Stimulated activated CD8-positive, alpha-beta memory T cell treated with anti-CD3 and anti-CD28 coated beads, Interleukin-15, amount 100 ng/mL, for 1 hour (primary cell): ENCODE results near the gene LHX4.

Experiments
- DNase-seq: peaks from one replicate; pipeline ENCODE4 v3.0.0-alpha.2; 2020; ENCODE audit warnings: low read depth

Gene LHX4

DNA sequence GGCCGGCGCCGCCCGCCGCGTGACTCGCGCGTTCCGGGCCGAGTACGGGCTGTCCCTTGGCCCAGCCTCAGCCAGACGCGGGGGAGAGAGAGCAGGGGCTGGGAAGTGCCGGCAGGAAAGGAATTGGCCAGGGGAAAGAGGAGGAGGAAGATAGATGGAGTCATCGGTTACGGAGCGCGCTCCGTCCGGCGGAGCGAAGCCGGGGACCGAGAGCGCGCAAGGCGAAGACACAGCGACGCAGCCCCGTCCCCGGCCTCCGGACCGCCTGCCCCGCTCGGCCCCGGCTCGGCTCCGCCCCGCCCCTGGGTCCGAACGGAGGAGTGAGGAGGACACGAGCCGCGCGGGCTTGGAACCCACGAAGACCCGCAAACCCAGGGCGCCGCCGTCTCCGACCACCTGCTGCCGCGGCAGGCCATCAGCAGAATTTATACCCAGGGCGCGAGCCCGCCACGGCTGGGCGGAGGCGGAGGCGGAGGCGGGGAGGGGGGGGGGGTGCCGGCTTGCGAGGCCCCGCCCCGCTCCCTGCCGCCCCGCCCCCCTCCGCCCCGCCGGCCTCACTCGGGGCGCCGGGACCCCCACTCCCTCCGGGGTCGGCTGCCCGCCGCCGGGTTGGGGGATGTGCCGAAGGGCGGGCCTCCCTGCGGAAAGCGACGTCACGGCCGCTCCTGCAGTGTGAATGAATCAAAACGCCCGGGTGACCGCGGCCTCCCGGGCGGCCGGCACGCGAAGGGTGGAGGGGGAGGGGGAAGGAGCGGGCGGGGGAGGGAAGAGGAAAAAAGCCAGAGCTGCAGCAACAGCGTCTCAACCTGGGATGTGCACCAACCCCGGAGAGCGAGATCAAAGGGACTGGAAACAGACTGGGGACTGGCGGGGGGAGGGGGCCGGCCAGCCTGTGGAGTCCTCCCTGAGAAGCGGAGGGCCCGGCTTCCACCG lies at the start of gene LHX4:
Gene LHX4, plus strand, starts transcription at position 782 of the 933 bp plus-strand sequence. CDS start 266 bp downstream, outside the sequence.
- DNase-seq, result no peak

- DNase-seq, result no peak
These were observed 49.0 kb upstream of the LHX4 start for GRCh38 chr1:180181048-180181447.

GRCh38 chr1:180181996-180182642 lies 47.9 kb upstream of the LHX4 start:
- no peak for DNase-seq

DNA sequence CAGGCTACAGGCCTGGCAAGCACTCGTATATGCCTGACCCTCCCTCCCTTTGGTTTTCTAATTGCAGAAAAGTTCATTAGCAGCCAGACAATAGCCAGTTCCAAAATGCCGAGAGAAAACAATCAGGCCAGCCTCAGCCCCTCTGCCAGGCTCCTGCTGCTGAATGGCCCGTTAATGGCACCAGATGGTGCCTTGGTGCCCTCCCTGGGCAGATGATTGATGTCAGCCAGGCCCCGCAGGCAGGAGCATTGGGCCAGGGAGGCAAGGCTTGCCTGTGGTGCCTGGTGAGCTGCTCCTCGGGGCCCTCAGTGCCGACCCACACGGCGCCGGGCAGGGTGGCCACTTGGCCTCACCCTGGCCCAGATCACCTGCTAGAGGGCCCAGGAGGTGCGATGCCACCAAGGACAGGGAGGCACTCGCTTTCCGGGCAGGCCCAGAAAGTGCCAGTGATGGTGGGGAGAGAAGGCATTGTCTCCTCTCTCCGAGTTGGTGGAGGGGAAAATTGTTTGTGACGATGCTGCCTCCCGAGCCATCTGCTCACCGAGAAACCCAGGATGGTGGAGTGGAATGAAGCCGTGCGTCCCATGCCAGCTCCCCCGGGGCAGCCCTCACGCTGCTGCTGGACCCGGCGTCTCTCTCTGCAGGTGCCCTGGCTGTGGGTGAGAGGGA lies 47.3 kb upstream of the LHX4 start:
- DNase-seq, result no peak

DNA sequence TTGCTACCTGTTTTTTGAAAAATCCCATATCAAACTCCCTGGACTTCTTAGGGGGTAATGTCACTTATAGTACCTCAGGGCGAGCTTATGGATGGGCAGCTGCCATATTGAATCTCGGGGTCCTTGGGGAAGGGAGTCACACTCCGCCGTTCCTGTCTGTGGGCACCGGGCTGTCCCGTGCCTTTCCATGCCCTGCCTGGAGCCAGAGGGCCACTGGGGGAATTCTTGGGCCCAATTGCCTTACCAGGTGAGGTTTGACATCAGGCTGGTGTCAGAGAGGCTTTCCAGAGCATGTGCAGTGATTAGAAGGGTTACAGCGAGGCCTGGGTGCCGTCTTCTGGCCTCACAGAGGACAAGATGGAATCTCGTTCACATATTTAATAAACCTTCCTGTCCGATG lies 46.6 kb upstream of the LHX4 start:
- no peak for DNase-seq

- DNase-seq, result no peak
These were observed 46.0 kb upstream of the LHX4 start for GRCh38 chr1:180184041-180184440.

- no peak for DNase-seq
These were observed 44.8 kb upstream of the LHX4 start for GRCh38 chr1:180185281-180185680.

DNA sequence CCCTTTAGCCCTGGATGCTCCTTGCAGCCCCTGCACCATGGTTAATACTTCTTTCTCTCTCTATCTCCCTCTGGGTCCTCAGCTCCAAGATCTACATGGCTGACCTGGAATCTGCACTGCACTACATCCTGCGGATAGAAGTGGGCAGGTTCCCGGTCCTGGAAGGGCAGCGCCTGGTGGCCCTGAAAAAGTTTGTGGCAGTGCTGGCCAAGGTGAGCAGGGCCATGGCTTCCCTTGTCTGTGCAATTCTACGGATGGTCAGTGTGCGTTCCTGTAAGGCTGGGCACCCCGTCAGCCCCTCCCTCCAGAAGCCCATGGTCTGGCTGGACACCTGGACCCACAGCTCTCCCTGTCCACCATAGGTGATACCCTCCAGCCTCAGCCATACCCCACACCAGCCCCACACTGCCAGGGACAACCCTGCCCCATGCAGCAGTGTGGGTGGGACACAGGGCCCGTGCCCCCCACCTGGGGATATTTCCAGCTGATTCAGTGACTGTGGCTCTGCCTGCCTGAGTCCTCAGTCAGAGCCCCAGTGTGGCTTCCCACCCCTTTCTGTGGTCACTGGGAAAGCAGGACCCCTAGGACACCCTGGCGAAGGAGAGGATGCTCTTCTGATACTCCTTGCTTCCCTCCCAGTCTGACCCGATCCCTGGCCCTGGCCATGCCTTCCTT lies 44.0 kb upstream of the LHX4 start:
- no peak for DNase-seq

- no peak for DNase-seq
These were observed 43.2 kb upstream of the LHX4 start for GRCh38 chr1:180186831-180187230.

DNA sequence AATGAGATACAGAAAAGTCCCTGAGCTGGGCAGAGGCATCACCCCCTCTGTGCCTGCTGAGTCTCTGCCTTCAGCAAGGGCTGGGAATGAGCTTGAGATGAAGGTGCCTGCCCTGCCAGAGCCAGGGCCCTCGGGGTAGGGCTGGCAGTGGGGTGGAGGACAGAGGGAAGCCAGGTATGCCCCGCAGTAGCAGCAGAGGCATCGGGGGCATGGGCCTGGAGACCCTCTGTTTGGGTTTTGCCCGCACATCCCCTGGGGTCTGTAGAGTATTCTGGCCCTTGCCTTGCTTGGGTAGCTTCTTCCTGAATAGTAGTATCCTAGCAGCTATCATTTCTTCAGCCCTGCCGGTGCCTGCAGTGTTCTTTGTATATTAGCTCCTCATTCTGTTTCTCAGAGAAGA lies 42.4 kb upstream of the LHX4 start:
- no peak for DNase-seq

GRCh38 chr1:180188091-180188506 lies 42.0 kb upstream of the LHX4 start:
- DNase-seq, result no peak

GRCh38 chr1:180188684-180189175 lies 41.3 kb upstream of the LHX4 start:
- no peak for DNase-seq

DNA sequence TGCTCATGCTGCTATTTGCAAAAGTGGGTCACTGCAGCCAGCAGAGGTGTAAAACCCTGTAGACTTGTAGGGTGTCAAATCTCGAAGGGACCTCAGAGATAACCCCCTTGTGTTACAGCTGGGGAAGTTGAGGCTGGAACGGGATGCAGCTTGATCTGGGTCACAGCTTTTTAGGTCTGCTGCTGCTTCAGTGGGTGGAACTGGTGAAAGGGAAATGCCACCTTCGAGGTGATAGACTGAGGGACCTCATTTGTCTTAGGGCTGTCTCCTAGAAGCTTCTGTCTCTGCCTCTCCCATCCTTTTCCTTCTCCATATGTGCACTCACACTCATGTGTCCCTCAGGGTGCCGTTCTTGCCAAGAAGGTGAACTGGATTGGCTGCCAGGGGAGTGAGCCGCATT lies 40.0 kb upstream of the LHX4 start:
- no peak for DNase-seq

- no peak for DNase-seq
These were observed 37.9 kb upstream of the LHX4 start for GRCh38 chr1:180192172-180192571.

DNA sequence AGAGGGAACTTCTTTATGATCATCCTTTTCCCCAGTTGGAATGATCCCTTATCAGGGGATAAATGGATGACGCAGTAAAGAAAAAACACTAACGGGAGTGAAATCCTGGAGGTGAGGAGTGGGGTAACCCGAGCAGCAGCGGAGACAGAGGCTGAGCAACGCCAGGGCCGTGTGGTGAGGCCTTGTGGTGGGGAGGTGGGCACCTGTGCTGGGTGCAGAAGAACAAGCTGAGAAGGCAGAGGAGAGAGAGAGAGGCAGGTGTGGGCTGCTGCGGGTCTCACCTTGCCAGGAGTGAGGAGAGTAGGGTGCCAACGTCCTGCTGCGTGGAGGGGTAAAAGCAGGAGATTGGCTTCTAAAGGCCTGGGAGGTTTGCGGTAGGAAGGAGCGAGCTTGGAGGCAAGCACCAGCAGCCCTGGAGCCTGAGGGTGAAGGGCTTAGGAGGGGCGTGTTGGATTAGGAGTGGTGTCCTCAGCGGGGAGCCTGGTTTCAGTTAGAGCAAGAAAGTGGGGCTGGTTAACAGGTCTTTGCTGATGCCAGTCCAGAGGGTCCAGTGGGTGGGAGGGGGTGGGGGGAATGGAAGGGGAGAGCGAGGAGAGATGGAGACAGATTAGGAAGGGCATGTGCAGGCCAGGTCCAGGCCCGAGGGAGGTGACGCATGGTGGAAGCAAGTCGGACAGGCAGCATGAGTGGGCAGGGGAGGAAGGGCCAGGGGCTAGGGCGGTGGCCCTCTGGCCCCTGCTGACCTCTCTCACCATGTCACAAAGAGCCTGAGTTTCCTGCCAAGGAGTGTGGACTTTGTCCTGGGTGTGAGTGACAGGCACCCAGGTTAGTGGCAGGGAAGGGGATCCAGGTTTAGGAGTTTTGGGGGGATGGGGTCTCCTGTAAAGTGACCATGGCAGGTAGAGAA lies 36.7 kb upstream of the LHX4 start:
- DNase-seq, result no peak

GRCh38 chr1:180194048-180194425 lies 36.0 kb upstream of the LHX4 start:
- DNase-seq, result no peak

- DNase-seq, result no peak
These were observed 35.4 kb upstream of the LHX4 start for GRCh38 chr1:180194546-180195207.

- DNase-seq, result no peak
These were observed 34.7 kb upstream of the LHX4 start for GRCh38 chr1:180195401-180195800.

GRCh38 chr1:180195916-180196315 lies 34.1 kb upstream of the LHX4 start:
- DNase-seq, result no peak

GRCh38 chr1:180196436-180197003 lies 33.5 kb upstream of the LHX4 start:
- no peak for DNase-seq
